ENCODE data around the gene CPM. TPM values are rescaled to one million over a fixed set of nuclear protein-coding genes. Genes with fewer than 3 reads are reported as not detected.

Gene CPM
- total and polyA plus RNA-seq, 9 donors = 21.3 to 64.6 (median 37.9) TPM

DNA sequence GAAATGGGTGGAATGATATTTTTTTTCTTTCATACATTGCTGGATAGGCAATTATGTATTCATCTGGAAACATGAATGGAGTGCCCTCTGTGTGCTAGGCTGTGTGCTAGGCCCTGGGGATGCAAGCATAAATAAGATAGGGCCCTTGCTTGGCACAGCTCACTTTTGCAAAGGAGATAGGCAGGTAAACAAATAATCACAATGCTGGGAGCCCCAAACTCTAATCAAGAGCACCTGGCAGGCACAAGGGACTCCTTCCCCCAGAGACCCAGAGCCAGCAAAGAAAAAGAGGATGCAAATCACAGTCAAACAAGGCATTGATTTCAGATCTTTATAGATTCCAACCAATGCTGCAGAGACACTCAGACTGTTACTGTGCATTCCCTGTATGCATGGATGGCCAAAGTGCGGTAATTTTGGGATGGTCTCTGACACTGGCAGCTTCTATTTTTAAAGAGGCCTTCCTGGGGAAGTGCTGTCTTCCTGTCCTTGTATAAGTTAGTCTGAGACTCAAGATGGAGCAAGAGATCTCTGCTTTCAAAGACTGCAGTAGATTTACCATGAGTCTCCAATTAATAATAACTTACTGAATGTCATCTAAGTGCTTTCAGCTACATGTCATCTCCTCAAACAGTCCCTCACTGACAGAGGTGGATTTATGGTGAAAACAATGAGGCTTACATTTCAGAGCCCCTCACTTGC is 45.1 kb upstream of the CPM start:
- Histone ChIP-seq H3K36me3 (no peaks in the 10 kb centered on the region), H3K4me1 (ENCODE audit: insufficient read depth) (peaks cover 2% of the 10 kb centered on the region), H3K9me3 (no peaks in the 10 kb centered on the region), H3K27ac (no peak overlapping the region), H3K27me3 (no peaks in the 10 kb centered on the region), H3K4me3 (no peak overlapping the region)
- no peak for TF ChIP-seq POLR2A (IDR thresholded peaks at IDR 0.05)
- TF ChIP-seq EP300 (IDR thresholded peaks at IDR 0.05) = no peak
- TF ChIP-seq CTCF (IDR thresholded peaks at IDR 0.05) = no peak
- no peak for DNase-seq
- intact Hi-C loops (cut with DNase I) = no loop called here
- WGBS, 3 donors = 73 to 86% (median 73%) methylated on average over 1 of the region's 1 CpG

DNA sequence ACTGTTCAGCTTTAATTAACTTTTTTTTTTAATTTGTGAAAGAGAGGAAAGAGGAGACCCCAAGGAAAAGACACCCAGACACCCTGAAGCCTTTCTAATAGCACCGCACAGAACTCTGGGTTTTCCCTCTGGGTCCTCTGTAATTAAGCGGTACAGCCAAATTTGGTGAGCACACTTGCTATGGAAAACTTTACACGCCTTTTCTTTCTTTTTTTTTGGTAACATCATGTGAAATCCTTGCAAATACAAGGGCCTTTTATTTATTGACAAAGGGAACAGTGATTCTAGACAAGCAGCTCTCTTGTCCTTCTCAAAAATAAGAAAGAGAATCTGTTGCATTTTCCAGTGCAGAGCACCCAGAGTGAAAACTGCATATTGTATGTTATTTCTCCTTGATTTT is 44.4 kb upstream of the CPM start:
- intact Hi-C loops (cut with DNase I) = no loop called here
- 38 to 56% (median 48%) methylated on average over 3 of the region's 3 CpGs for WGBS, 3 donors
- TF ChIP-seq EP300 (IDR thresholded peaks at IDR 0.05) (no peak), POLR2A (IDR thresholded peaks at IDR 0.05) (no peak)

GRCh38 chr12:68976395-68976841 is 43.4 kb upstream of the CPM start:
- 91 to 98% (median 93%) methylated on average over 2 of the region's 2 CpGs for WGBS, 3 donors
- Histone ChIP-seq H3K4me3 (no peak overlapping the region), H3K27me3 (no peaks in the 10 kb centered on the region), H3K4me1 (ENCODE audit: insufficient read depth) (peaks cover 2% of the 10 kb centered on the region), H3K27ac (no peak overlapping the region), H3K9me3 (no peaks in the 10 kb centered on the region), H3K36me3 (no peaks in the 10 kb centered on the region)
- no peak for DNase-seq
- TF ChIP-seq EP300 (IDR thresholded peaks at IDR 0.05) (no peak), CTCF (IDR thresholded peaks at IDR 0.05) (no peak), POLR2A (IDR thresholded peaks at IDR 0.05) (no peak)
- intact Hi-C loops (cut with DNase I) = no loop called here

More for the DNA sequence above, 44.4 kb upstream of the CPM start:
- no peak overlapping the region for H3K27ac ChIP-seq
- peaks cover 2% of the 10 kb centered on the region for H3K4me1 ChIP-seq (ENCODE audit: insufficient read depth)
- H3K27me3 ChIP-seq = no peaks in the 10 kb centered on the region
- no peaks in the 10 kb centered on the region for H3K36me3 ChIP-seq
- no peak for DNase-seq
- no peak overlapping the region for H3K4me3 ChIP-seq
- no peaks in the 10 kb centered on the region for H3K9me3 ChIP-seq

DNA sequence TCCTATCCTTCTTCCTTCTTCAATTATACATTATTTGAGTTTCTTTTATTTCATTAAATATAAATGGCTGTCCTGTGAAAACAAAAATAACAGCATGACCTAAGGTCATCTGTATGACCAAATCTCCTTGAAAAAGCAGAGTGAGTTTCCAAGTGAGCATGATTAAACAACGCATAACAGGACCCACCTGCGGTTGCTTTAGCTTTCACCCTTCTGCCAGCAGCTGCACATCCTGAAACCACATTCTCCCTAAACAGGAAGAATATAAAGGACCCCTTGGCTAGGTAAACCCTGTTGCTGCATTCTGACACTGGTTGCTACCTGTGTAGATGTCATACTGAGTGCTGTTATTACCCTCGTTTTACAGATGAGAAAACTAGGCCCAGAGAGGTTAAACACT is 42.8 kb upstream of the CPM start:
- no peak overlapping the region for H3K4me3 ChIP-seq
- H3K4me1 ChIP-seq (ENCODE audit: insufficient read depth) = peaks cover 2% of the 10 kb centered on the region
- TF ChIP-seq EP300 (IDR thresholded peaks at IDR 0.05) (no peak), POLR2A (IDR thresholded peaks at IDR 0.05) (no peak), CTCF (IDR thresholded peaks at IDR 0.05) (no peak)
- intact Hi-C loops (cut with DNase I) = no loop called here
- no peak for DNase-seq
- no peaks in the 10 kb centered on the region for H3K36me3 ChIP-seq
- H3K27me3 ChIP-seq = no peaks in the 10 kb centered on the region
- H3K9me3 ChIP-seq = no peaks in the 10 kb centered on the region
- 63 to 73% (median 66%) methylated on average over 3 of the region's 3 CpGs for WGBS, 3 donors
- no peak overlapping the region for H3K27ac ChIP-seq

GRCh38 chr12:68972595-68972994 is 39.6 kb upstream of the CPM start:
- TF ChIP-seq EP300 (IDR thresholded peaks at IDR 0.05) (no peak), POLR2A (IDR thresholded peaks at IDR 0.05) (no peak), CTCF (IDR thresholded peaks at IDR 0.05) (no peak)
- Histone ChIP-seq H3K27ac (no peak overlapping the region), H3K4me1 (ENCODE audit: insufficient read depth) (peaks cover 2% of the 10 kb centered on the region), H3K9me3 (no peaks in the 10 kb centered on the region), H3K4me3 (no peak overlapping the region), H3K27me3 (no peaks in the 10 kb centered on the region), H3K36me3 (no peaks in the 10 kb centered on the region)
- no peak for DNase-seq
- intact Hi-C loops (cut with DNase I) = no loop called here
- 67 to 73% (median 72%) methylated on average over 2 of the region's 2 CpGs for WGBS, 3 donors
